ENCODE results near the gene CDCA4. TPM values are rescaled to one million over a fixed set of nuclear protein-coding genes. Genes with fewer than 3 reads are reported as not detected.

CDCA4 gene
- total and polyA plus RNA-seq, 2 experiments from 2014 or later = 13.6 to 17.1 TPM

GRCh38 chr14:105005329-105005928, 15.5 kb downstream of the CDCA4 start:
- no peaks in the 10 kb centered on the region for H3K9me3 ChIP-seq (ENCODE audit: low read depth)
- 94% methylated on average over 18 of the region's 20 CpGs for WGBS (ENCODE audit: low lambda C conversion rate, missing lambda C conversion rate)
- no peak overlapping the region for H3K4me2 ChIP-seq
- no peaks in the 10 kb centered on the region for H3K27me3 ChIP-seq
- peaks cover 14% of the 10 kb centered on the region for H3K79me2 ChIP-seq
- TF ChIP-seq EZH2phosphoT487 (IDR thresholded peaks at IDR 0.05; ENCODE audit: low read depth, severe bottlenecking, unreplicated experiment) (no peak), EZH2 (IDR thresholded peaks at IDR 0.05; ENCODE audit: borderline replicate concordance) (no peak), CTCF (IDR thresholded peaks at IDR 0.05; ENCODE audit: poor library complexity) (no peak)
- H3K4me3 ChIP-seq = no peak overlapping the region
- H4K20me1 ChIP-seq (ENCODE audit: insufficient read depth, poor library complexity, severe bottlenecking) = no peaks in the 10 kb centered on the region
- H3K27ac ChIP-seq = no peak overlapping the region
- H2AFZ ChIP-seq = no peak overlapping the region
- H3K36me3 ChIP-seq (replicated peaks; ENCODE audit: insufficient read depth, low read depth) = no peaks in the 10 kb centered on the region
- no peaks in the 10 kb centered on the region for H3K4me1 ChIP-seq (ENCODE audit: insufficient read depth)
- no peak for DNase-seq (ENCODE audit: low spot score)
- no peaks in the 10 kb centered on the region for H3K9me2 ChIP-seq (replicated peaks; ENCODE audit: insufficient read depth)

- Histone ChIP-seq H3K27me3 (no peaks in the 10 kb centered on the region), H3K79me2 (no peaks in the 10 kb centered on the region), H4K20me1 (ENCODE audit: insufficient read depth, poor library complexity, severe bottlenecking) (no peaks in the 10 kb centered on the region), H3K27ac (no peak overlapping the region), H3K9me2 (replicated peaks; ENCODE audit: insufficient read depth) (no peaks in the 10 kb centered on the region), H3K4me2 (no peak overlapping the region), H2AFZ (no peak overlapping the region), H3K4me1 (ENCODE audit: insufficient read depth) (no peaks in the 10 kb centered on the region), H3K4me3 (no peak overlapping the region), H3K36me3 (replicated peaks; ENCODE audit: insufficient read depth, low read depth) (no peaks in the 10 kb centered on the region), H3K9me3 (ENCODE audit: low read depth) (no peaks in the 10 kb centered on the region)
- 88% methylated on average over 3 of the region's 3 CpGs for WGBS (ENCODE audit: low lambda C conversion rate, missing lambda C conversion rate)
- TF ChIP-seq EZH2phosphoT487 (IDR thresholded peaks at IDR 0.05; ENCODE audit: low read depth, severe bottlenecking, unreplicated experiment) (no peak), CTCF (IDR thresholded peaks at IDR 0.05; ENCODE audit: poor library complexity) (no peak), EZH2 (IDR thresholded peaks at IDR 0.05; ENCODE audit: borderline replicate concordance) (no peak)
- DNase-seq (ENCODE audit: low spot score) = no peak
Measured at GRCh38 chr14:104999361-104999760, 21.5 kb downstream of the CDCA4 start.

GRCh38 chr14:104998801-104999200, 22.1 kb downstream of the CDCA4 start:
- Histone ChIP-seq H3K4me3 (no peak overlapping the region), H3K79me2 (no peaks in the 10 kb centered on the region), H3K27ac (no peak overlapping the region), H3K9me3 (ENCODE audit: low read depth) (no peaks in the 10 kb centered on the region), H2AFZ (no peak overlapping the region), H3K27me3 (no peaks in the 10 kb centered on the region), H3K36me3 (replicated peaks; ENCODE audit: insufficient read depth, low read depth) (no peaks in the 10 kb centered on the region), H3K4me2 (no peak overlapping the region), H4K20me1 (ENCODE audit: insufficient read depth, poor library complexity, severe bottlenecking) (no peaks in the 10 kb centered on the region), H3K9me2 (replicated peaks; ENCODE audit: insufficient read depth) (no peaks in the 10 kb centered on the region), H3K4me1 (ENCODE audit: insufficient read depth) (no peaks in the 10 kb centered on the region)
- no peak for DNase-seq (ENCODE audit: low spot score)
- 98% methylated on average over 5 of the region's 5 CpGs for WGBS (ENCODE audit: low lambda C conversion rate, missing lambda C conversion rate)
- TF ChIP-seq EZH2 (IDR thresholded peaks at IDR 0.05; ENCODE audit: borderline replicate concordance) (no peak), CTCF (IDR thresholded peaks at IDR 0.05; ENCODE audit: poor library complexity) (no peak), EZH2phosphoT487 (IDR thresholded peaks at IDR 0.05; ENCODE audit: low read depth, severe bottlenecking, unreplicated experiment) (no peak)

Data from hepatocyte (in vitro differentiated cells).